HG03139 (cell line): Measurements from ENCODE around the gene PKP1.

Experiments
- ATAC-seq: cut with Tn5 transposase; IDR thresholded peaks from one replicate; pipeline ENCODE4 v1.9.1; 2021; ENCODE audit not compliant: unreplicated experiment

PKP1 gene

GRCh38 chr1:201349092-201349491, 65.8 kb downstream of the PKP1 start:
- no peak for ATAC-seq

- no peak for ATAC-seq
These were observed 67.0 kb downstream of the PKP1 start for GRCh38 chr1:201350361-201350725.

GRCh38 chr1:201350884-201351283, 67.6 kb downstream of the PKP1 start:
- no peak for ATAC-seq

GRCh38 chr1:201351617-201352016, 68.3 kb downstream of the PKP1 start:
- no peak for ATAC-seq

GRCh38 chr1:201353186-201353940, 70.1 kb downstream of the PKP1 start:
- ATAC-seq = no peak

- no peak for ATAC-seq
These were observed 71.0 kb downstream of the PKP1 start for GRCh38 chr1:201354151-201354900.

GRCh38 chr1:201354901-201355295, 71.6 kb downstream of the PKP1 start:
- ATAC-seq = no peak

GRCh38 chr1:201355471-201355870, 72.2 kb downstream of the PKP1 start:
- ATAC-seq = no peak

GRCh38 chr1:201356236-201356635, 72.9 kb downstream of the PKP1 start:
- no peak for ATAC-seq

GRCh38 chr1:201356701-201357100, 73.4 kb downstream of the PKP1 start:
- ATAC-seq = no peak

GRCh38 chr1:201357211-201357610, 73.9 kb downstream of the PKP1 start:
- ATAC-seq = no peak

- no peak for ATAC-seq
These were observed 74.5 kb downstream of the PKP1 start for GRCh38 chr1:201357636-201358348.

GRCh38 chr1:201358596-201358995, 75.3 kb downstream of the PKP1 start:
- no peak for ATAC-seq

- no peak for ATAC-seq
These were observed 75.9 kb downstream of the PKP1 start for GRCh38 chr1:201359031-201359872.

GRCh38 chr1:201359873-201360210, 76.5 kb downstream of the PKP1 start:
- no peak for ATAC-seq

GRCh38 chr1:201360486-201360885, 77.2 kb downstream of the PKP1 start:
- ATAC-seq = no peak

GRCh38 chr1:201360901-201361651, 77.8 kb downstream of the PKP1 start:
- ATAC-seq = no peak

GRCh38 chr1:201361652-201362504, 78.6 kb downstream of the PKP1 start:
- ATAC-seq = no peak

GRCh38 chr1:201362906-201363305, 79.6 kb downstream of the PKP1 start:
- ATAC-seq = no peak
